HG03520 (cell line): ENCODE results near the gene FBXL15.

Experiments
- ATAC-seq: cut with Tn5 transposase; IDR thresholded peaks from one replicate; pipeline ENCODE4 v1.9.1; 2021; ENCODE audit warnings: mild to moderate bottlenecking, moderate library complexity; ENCODE audit not compliant: unreplicated experiment

Gene FBXL15

DNA sequence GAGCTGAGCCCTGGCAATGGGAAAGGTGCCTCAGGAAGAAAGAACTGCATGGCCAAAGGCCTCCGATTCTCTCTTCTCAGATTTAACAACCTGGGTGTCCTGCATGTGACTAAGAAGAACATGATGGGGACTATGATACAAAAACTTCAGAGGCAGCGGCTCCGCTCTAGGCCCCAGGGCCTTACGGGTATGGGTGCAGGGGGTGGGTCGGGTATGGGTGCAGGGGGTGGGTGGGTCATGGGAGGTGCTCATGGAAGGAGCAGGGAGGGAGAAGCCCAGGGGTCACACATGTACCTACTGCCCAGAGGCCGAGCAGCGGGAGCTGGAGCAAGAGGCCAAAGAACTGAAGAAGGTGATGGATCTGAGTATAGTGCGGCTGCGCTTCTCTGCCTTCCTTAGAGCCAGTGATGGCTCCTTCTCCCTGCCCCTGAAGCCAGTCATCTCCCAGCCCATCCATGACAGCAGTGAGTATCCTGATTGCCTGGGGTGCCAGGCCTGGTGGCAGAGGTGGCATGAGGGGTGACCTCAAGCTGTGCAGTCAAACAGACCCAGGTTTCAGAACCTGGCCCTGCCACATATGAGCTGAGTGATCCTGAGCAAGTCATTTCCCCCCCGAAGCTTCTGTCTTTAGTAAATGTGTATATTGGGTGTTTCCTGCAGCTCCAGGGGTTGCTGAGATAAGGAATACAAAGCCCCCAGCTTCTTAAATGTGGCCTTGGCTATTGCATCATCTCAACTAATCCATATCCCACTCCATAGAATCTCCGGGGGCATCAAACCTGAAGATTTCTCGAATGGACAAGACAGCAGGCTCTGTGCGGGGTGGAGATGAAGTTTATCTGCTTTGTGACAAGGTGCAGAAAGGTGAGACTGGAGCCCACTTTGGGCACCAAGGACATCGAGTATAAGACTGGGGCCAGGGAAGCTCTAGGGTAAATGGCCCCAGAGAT, 23.1 kb upstream of the FBXL15 start:
- ATAC-seq = no peak

DNA sequence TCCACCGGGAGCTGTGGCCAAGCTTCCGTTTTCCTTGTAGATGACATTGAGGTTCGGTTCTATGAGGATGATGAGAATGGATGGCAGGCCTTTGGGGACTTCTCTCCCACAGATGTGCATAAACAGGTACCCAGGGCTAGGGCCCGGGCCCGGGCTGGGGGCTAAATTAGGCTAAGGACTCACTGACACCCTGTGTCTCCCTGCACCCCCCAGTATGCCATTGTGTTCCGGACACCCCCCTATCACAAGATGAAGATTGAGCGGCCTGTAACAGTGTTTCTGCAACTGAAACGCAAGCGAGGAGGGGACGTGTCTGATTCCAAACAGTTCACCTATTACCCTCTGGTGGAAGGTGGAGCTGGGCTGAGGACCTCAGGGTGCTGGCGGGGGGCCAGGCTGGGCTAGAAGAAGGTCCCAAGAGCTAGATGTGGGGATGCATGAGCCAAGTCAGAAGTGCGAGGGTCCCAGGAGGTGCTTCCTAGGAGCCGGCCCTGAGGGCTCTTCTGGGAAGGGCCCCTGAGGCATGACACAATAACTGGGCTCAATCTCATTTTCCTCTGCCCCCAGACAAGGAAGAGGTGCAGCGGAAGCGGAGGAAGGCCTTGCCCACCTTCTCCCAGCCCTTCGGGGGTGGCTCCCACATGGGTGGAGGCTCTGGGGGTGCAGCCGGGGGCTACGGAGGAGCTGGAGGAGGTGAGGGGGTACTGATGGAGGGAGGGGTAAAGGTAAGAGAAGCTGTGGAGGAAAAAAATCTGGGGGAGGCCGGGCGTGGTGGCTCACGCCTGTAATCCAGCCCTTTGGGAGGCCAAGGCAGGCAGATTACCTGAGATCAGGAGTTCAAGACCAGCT, 22.2 kb upstream of the FBXL15 start:
- no peak for ATAC-seq

DNA sequence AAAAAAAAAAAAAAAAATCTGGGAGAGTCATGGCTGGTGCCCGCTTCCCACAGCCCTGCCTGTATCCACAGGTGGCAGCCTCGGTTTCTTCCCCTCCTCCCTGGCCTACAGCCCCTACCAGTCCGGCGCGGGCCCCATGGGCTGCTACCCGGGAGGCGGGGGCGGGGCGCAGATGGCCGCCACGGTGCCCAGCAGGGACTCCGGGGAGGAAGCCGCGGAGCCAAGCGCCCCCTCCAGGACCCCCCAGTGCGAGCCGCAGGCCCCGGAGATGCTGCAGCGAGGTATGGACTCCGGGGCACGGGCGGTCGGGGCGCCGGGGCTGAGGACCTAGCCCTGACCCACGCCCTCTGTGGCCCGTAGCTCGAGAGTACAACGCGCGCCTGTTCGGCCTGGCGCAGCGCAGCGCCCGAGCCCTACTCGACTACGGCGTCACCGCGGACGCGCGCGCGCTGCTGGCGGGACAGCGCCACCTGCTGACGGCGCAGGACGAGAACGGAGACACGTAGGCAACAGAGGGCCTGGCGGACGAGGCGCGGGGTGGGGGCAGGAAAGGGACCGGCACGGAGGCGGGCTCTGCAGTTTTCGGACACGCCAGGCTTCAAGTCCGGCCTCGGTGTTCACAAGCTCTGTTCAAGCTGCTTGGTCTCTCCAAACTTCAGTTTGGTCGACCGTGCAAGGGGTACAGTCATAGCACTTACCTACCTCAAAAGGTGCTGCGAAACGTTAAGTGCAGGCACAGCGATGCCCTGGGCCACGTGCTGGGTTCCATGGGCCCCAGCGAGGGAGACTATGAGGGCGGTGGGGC, 21.2 kb upstream of the FBXL15 start:
- peak; percentile 46 for ATAC-seq

DNA sequence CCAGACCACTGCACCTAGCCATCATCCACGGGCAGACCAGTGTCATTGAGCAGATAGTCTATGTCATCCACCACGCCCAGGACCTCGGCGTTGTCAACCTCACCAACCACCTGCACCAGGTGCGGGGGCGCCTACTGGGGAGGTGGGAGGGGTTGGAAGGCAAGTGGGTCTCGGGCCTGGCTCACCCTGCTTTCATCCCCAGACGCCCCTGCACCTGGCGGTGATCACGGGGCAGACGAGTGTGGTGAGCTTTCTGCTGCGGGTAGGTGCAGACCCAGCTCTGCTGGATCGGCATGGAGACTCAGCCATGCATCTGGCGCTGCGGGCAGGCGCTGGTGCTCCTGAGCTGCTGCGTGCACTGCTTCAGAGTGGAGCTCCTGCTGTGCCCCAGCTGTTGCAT, 20.6 kb upstream of the FBXL15 start:
- no peak for ATAC-seq

DNA sequence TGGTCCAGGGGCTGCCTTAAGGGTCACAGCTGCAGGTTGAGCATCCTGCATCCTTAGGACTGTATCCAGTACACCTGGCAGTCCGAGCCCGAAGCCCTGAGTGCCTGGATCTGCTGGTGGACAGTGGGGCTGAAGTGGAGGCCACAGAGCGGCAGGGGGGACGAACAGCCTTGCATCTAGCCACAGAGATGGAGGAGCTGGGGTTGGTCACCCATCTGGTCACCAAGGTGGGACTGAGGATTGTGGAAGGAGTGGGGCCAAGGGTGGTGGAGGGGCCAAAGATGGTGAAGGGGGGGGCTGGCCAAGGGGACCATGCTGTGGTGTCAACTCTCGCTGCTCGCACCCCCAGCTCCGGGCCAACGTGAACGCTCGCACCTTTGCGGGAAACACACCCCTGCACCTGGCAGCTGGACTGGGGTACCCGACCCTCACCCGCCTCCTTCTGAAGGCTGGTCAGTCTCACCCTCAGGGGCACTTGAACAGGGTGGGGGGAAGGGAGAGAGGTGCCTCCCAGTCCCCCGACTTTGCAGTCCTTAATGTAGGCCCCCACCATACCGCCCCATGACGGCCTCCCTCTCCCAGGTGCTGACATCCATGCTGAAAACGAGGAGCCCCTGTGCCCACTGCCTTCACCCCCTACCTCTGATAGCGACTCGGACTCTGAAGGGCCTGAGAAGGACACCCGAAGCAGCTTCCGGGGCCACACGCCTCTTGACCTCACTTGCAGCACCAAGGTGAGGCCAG, 19.9 kb upstream of the FBXL15 start:
- no peak for ATAC-seq

DNA sequence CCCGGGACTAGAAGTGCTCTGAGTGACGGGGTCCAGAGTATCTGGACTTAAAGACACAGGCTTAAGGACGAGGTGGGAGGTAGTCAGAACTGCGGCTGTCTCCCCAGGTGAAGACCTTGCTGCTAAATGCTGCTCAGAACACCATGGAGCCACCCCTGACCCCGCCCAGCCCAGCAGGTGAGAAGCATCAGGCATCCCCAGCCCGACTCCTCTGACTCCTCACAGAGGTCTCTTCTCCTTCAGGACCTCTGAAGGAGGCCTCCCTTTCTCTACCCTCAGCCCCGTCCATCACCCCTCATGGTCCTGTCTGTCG, 19.3 kb upstream of the FBXL15 start:
- ATAC-seq = no peak

DNA sequence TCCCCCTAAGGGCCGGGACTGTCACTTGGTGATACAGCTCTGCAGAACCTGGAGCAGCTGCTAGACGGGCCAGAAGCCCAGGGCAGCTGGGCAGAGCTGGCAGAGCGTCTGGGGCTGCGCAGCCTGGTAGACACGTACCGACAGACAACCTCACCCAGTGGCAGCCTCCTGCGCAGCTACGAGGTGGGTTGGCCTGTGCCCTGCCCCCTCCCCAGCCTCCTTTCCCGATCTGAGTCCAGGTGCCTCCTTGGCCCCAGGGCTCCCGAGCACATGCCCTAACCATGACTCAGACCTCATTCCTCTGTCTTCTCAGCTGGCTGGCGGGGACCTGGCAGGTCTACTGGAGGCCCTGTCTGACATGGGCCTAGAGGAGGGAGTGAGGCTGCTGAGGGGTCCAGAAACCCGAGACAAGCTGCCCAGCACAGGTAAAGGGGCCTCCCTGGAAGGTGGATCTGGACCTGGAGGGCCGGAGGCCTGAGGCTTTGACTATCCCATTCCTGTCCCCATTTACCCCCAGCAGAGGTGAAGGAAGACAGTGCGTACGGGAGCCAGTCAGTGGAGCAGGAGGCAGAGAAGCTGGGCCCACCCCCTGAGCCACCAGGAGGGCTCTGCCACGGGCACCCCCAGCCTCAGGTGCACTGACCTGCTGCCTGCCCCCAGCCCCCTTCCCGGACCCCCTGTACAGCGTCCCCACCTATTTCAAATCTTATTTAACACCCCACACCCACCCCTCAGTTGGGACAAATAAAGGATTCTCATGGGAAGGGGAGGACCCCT, 18.7 kb upstream of the FBXL15 start:
- ATAC-seq = no peak

DNA sequence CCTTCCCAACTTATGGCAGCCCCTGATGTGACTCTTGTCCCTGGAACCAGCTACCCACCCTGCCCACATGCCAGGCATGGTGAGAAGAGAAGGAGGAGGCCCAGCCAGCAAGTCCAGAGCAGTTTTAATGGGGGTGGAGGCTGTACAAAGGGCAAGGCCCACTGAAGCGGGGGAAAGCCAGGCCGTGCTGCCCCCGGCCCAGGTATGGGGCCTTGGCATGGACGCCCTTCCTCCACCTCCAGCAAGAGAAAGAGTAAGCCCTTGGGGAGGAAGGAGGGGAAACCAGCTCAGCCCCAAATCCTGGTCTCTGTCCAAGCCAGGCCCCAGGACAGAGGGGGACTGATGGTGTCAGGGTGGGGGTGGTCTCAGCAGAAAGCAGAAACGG, 18.1 kb upstream of the FBXL15 start:
- ATAC-seq = no peak

DNA sequence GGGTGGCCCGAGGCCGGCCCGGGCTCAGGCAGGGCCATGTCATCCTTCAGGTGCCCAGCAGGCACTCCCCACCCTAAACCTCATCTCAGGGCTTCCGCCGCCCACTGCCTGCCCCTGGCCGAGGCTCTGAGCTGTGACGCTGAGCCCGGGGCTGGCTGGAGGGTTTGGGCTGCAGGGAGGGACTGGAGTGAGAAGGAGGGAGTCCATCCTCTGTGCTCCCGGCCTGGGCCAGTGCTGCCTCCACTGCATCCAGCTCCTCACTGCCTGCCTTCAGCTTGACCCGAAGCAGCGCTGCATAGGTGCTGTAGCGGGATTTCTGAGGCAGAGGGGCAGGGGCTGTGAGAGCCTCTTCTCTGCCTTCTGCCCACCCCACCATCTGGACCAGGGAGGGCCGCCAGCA, 17.5 kb upstream of the FBXL15 start:
- no peak for ATAC-seq

DNA sequence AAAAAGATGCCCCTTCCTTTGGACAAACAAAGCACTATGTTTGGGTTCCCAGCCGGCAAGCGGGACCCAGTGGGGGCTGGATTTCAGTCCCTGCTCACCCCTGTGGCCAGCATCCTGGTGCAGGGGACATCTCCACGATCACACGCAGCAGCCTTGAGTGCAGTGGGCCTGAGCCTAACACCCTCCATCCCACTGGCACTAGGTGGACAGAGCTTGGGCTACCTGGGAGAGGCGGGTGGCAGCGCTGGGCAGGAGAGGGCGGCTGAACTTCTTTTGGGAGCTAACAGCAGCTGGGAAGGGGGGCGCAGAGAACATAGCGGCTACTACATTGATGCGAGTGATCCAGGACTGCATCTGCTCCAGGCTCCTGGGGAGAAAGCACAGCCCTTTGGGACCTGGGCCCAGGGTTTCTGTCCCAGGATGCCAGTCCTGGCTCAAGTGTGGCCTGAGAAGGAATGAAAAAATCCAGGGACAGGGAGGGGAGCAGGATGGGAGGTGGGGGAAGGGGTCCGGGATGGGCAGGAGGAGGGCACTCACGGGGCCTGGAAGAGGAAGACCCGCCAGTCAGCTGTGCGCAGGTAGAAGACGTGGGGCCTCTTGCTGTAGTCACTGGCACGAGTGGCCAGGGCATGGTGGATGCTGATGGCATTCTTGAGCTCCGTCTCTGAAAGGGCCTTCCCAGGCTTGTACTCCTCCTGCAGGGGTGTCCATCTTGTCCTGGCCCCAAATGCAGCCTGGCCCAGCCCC, 16.1 kb upstream of the FBXL15 start:
- no peak for ATAC-seq

DNA sequence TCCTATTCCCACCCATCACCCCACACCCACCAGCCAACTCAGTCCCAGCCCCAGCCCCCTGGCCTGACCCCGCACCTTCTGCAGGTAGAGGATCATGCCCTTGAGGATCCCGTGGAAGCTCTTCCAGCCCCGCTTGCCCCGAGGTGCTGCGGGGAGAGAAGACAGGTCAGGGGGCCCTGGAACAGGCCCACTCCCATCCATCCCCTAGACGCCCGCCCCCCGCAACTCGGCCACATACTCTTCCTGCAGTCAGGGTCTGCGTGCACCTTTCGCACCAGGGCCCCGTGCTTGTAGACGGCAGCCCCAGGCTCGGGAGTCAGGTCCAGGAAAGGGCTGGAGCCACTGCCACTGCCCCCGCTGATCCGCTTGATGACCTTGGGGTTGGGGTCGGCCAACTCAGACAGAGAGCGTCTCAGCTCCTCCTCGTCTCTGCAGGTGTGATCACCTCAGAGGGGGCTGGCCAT, 15.5 kb upstream of the FBXL15 start:
- ATAC-seq = no peak

DNA sequence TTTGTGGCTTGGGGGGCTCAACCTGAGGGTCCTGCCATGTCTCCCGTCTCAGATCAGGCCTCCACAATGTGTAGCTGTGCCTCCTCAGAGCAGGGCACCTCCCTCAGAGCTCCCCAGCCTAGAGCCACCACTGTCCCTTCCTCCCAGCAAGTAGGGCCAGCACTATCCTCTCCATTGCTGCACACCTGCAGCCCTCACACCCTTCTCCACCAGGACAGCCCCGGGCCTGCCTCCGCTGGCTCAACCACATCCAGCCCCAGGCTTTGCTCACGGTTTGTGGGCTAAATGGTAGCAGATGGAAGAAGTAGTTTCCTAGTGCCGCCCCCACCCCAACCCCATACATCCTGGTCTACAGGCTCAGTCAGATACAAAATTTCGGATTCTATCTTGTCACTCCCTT, 15.0 kb upstream of the FBXL15 start:
- ATAC-seq = no peak

DNA sequence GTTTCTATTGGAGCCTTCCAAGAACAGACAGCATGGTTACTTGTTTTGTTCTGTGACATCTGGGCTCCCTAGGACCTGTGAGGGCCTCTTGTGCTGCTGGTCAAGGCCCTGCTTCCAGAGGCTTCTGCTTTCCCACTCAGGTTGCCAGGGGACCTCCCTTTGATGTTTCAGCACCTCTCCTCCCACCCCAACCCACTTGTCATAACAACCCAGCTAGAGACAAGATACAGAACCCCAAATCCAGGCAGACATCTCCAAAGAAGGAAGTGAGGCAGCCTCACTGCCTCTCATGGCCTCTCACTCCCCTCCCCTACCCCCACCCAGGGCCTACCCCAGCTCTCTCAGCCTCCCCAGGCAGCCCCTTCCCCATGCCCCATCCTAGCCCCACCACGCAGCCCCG, 13.8 kb upstream of the FBXL15 start:
- no peak for ATAC-seq

DNA sequence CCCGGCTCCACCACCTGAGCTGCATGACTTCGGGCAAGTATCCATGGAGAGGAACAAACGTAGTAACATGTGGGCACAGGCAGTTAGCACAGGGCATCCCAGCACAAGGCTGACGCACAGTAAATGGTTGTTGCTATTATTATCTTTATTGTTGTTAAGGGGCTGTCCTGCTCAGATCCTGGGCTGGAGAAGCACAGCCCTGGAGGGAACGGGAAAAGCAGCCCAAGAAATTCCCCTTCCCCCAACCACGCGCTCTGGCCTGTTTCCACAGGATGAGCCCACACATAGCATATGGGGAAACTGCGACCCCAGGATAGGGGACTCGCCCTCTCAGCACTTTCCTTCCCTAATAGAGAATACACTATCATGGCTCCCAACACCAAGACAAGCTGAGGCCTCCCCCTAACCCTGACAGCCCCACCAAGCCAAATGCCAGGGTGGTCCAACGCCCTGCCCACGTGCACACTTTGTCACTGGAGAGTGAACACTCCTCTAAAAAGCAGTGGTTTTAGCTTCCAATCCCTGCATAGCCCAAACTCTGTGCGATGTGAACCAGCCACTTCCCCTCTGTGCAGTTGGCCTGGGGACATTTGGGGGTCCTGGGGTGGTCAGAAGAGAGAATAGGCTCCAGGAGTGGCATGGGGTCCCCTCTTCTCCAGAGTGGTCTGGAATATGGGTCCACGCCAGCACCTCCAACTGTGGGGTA, 13.1 kb upstream of the FBXL15 start:
- ATAC-seq = no peak

DNA sequence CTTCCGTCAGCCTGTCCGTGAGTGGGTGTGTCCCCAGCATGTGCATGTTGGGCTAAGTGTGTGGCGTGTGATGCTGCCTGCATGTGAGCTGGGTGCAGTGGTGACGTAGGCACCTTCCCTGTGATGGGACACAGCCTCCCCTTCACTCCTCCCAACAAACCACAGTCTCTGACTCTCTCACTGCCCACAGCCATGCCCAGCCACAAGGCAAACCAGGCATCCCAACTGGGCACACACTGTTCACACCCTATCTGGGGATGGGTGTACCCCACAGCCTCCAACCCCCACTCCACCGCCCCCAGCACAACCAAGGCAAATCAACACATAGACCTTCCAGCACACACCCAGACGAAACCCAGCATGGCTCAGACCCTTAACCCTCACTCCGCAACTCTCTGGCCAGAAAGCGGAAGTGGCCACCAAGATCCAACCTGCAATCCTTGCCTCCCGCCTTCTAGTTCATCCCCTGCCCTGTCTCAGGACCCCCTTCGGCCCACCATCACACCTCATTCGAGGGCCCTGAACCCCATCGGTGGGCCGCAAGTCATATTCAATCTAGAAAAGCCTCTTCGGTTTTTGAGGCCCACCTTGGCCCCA, 12.4 kb upstream of the FBXL15 start:
- ATAC-seq = no peak

DNA sequence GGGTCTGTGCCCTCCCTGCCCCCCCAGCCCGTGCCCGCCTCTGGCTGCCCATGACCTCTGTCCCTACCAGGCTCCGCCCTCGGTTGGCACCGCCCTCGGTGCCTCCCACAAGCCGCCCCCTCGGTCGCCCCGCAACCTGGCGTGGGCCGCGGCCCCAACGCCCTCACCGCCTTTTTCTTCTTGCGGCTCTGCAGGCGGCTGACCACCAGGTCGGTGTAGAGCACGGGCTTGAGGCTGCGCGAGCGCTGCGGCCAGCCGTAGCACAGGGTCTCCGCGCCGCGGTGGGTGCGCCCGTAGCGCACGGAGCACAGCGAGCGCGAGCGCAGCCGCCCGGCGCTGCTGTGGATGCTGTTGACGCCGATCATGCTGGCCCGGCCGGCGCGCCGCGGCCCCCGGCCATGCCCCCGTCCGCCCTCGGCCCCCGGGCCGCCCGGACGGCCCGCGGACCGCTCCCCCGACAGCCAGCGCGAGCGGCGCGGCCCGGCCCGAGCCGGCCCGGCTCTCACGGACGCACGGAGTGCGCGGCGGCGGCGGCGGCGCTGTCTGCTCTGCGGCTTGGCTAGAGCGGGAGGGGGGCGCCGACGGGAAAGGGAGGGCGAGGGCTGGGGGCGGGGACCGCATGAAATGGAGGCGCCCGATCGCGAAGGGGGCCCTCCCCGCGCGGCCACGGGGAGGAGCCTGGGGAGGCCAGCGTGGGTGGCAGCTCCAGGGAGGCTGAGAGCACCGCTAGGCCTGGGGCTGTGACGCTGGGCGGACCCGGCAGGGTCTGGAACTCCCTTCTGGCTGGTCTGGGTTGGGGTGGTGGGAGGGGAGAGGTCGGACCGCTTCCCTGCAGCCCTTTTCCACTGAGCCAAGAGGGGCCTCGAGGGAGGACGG, 11.7 kb upstream of the FBXL15 start:
- ATAC-seq = no peak
